Muscle of leg (tissue), 11 donors: ENCODE data around the gene TUBB4B. TPM values are rescaled to one million over a fixed set of nuclear protein-coding genes. Genes with fewer than 3 reads are reported as not detected.
A peak's percentile ranks its signal among the peaks of the same experiment; 100 is the strongest.

Source experiments
- DNase-seq: peaks from one replicate; pipeline ENCODE4 v3.0.0; 2013
- H3K27ac ChIP-seq: one replicate; pipeline ENCODE4 v1.5.1; 2013; ENCODE audit warnings: mild to moderate bottlenecking, low read length, control low read depth
- H3K27me3 ChIP-seq: one replicate; pipeline ENCODE4 v1.6.1; 2013; ENCODE audit warnings: low read length; ENCODE audit not compliant: control insufficient read depth, insufficient read depth
- H3K36me3 ChIP-seq: one replicate; pipeline ENCODE4 v1.6.1; 2013; ENCODE audit warnings: low read length; ENCODE audit not compliant: control insufficient read depth, insufficient read depth
- H3K4me1 ChIP-seq: one replicate; pipeline ENCODE4 v1.6.1; 2013; ENCODE audit warnings: low read length; ENCODE audit not compliant: control insufficient read depth, insufficient read depth
- H3K4me3 ChIP-seq: one replicate; pipeline ENCODE4 v1.5.1; 2013; ENCODE audit warnings: low read length, control low read depth
- H3K9me3 ChIP-seq: replicated peaks from 2 replicates; pipeline ENCODE4 v1.6.1; 2013; ENCODE audit warnings: low read depth, low read length; ENCODE audit not compliant: control insufficient read depth
- WGBS: methylation state at CpG from one replicate; pipeline ENCODE4 v1.1.5; 2013; ENCODE audit warnings: missing lambda C conversion rate; ENCODE audit not compliant: insufficient coverage; 5-methylcytosine and 5-hydroxymethylcytosine counted together
- polyA plus RNA-seq, 8 donors: library from polyadenylated mRNA; unstranded; fragments of 120-200 nt; gene quantifications; one replicate each; pipeline versions ENCODE4 v1.2.1 to v1.2.3, GENCODE V29; 2013; ENCODE audit warnings: inconsistent platforms in 1 of 8, low replicate concordance in 1 of 8; ENCODE audit not compliant: insufficient read length in 8 of 8, insufficient read depth in 1 of 8
- total RNA-seq: library from RNA; stranded (reverse); fragments of 120-200 nt; gene quantifications from one replicate; pipeline ENCODE4 v1.2.4, GENCODE V29; 2013

The TUBB4B gene
- total and polyA plus RNA-seq, 9 donors, result 97.1 to 222 (median 217) TPM

GRCh38 chr9:137198051-137198901 lies 42.8 kb upstream of the TUBB4B start:
- Histone ChIP-seq H3K27me3 (no peaks in the 10 kb centered on the region), H3K36me3 (no peaks in the 10 kb centered on the region), H3K4me1 (peaks cover 48% of the 10 kb centered on the region), H3K27ac (no peak overlapping the region), H3K4me3 (no peak overlapping the region), H3K9me3 (no peaks in the 10 kb centered on the region)
- 75% methylated on average over 15 of the region's 19 CpGs for WGBS
- no peak for DNase-seq

GRCh38 chr9:137198902-137199283 lies 42.2 kb upstream of the TUBB4B start:
- DNase-seq, result no peak
- no peak overlapping the region for H3K4me3 ChIP-seq
- 71% methylated on average over 10 of the region's 11 CpGs for WGBS
- H3K27me3 ChIP-seq, result no peaks in the 10 kb centered on the region
- no peak overlapping the region for H3K27ac ChIP-seq
- H3K9me3 ChIP-seq, result no peaks in the 10 kb centered on the region
- H3K4me1 ChIP-seq, result peaks cover 53% of the 10 kb centered on the region
- H3K36me3 ChIP-seq, result peaks cover under 1% of the 10 kb centered on the region

GRCh38 chr9:137199411-137200121 lies 41.5 kb upstream of the TUBB4B start:
- no peak overlapping the region for H3K27ac ChIP-seq
- H3K4me3 ChIP-seq, result peak overlapping the region; percentile 29
- no peaks in the 10 kb centered on the region for H3K27me3 ChIP-seq
- H3K4me1 ChIP-seq, result peaks cover 55% of the 10 kb centered on the region
- no peaks in the 10 kb centered on the region for H3K9me3 ChIP-seq
- DNase-seq, result no peak
- 6% methylated on average over 48 of the region's 51 CpGs for WGBS
- peaks cover 3% of the 10 kb centered on the region for H3K36me3 ChIP-seq

- H3K4me3 ChIP-seq, result peak within 1 kb of the TSS; percentile 74
- under 1% methylated on average over 116 of the region's 118 CpGs for WGBS
- no peaks in the 10 kb centered on the region for H3K9me3 ChIP-seq
- peaks cover 3% of the 10 kb centered on the region for H3K36me3 ChIP-seq
- peak within 1 kb of the TSS; percentile 49 for H3K27ac ChIP-seq
- DNase-seq, result peak; percentile 99
- H3K4me1 ChIP-seq, result peaks cover 54% of the 10 kb centered on the region
- no peaks in the 10 kb centered on the region for H3K27me3 ChIP-seq
Observed at GRCh38 chr9:137200311-137201204, 40.5 kb upstream of the TUBB4B start, which contains the start of gene TPRN. Gene TPRN (minus strand): TSS chr9:137200741. CDS start chr9:137200711, 30 bp downstream.

GRCh38 chr9:137201205-137201868 lies 39.8 kb upstream of the TUBB4B start:
- peak overlapping the region; percentile 49 for H3K27ac ChIP-seq
- no peaks in the 10 kb centered on the region for H3K9me3 ChIP-seq
- H3K4me3 ChIP-seq, result peak overlapping the region; percentile 74
- H3K36me3 ChIP-seq, result peaks cover 3% of the 10 kb centered on the region
- no peak for DNase-seq
- 18% methylated on average over 22 of the region's 23 CpGs for WGBS
- peaks cover 59% of the 10 kb centered on the region for H3K4me1 ChIP-seq
- H3K27me3 ChIP-seq, result no peaks in the 10 kb centered on the region

- WGBS, result 70% methylated on average over 7 of the region's 8 CpGs
- Histone ChIP-seq H3K4me3 (no peak overlapping the region), H3K4me1 (peaks cover 57% of the 10 kb centered on the region), H3K9me3 (no peaks in the 10 kb centered on the region), H3K36me3 (peaks cover 5% of the 10 kb centered on the region), H3K27me3 (no peaks in the 10 kb centered on the region), H3K27ac (no peak overlapping the region)
- no peak for DNase-seq
Observed at GRCh38 chr9:137202966-137203365, 38.1 kb upstream of the TUBB4B start.

GRCh38 chr9:137204731-137205125 lies 36.4 kb upstream of the TUBB4B start:
- H3K27ac ChIP-seq, result peak overlapping the region; percentile 29
- peaks cover 40% of the 10 kb centered on the region for H3K4me1 ChIP-seq
- WGBS, result 18% methylated on average over 21 of the region's 21 CpGs
- peak overlapping the region; percentile 94 for H3K4me3 ChIP-seq
- H3K27me3 ChIP-seq, result no peaks in the 10 kb centered on the region
- peaks cover 11% of the 10 kb centered on the region for H3K36me3 ChIP-seq
- no peak for DNase-seq
- no peaks in the 10 kb centered on the region for H3K9me3 ChIP-seq

- H3K4me3 ChIP-seq, result peak within 1 kb of the TSS; percentile 94
- DNase-seq, result peak; percentile 95
- WGBS, result under 1% methylated on average over 97 of the region's 98 CpGs
- H3K36me3 ChIP-seq, result peaks cover 14% of the 10 kb centered on the region
- no peaks in the 10 kb centered on the region for H3K27me3 ChIP-seq
- H3K9me3 ChIP-seq, result no peaks in the 10 kb centered on the region
- peak within 1 kb of the TSS; percentile 29 for H3K27ac ChIP-seq
- H3K4me1 ChIP-seq, result peaks cover 40% of the 10 kb centered on the region
Observed at GRCh38 chr9:137205126-137206069, 35.7 kb upstream of the TUBB4B start, which contains the start of the genes NDOR1 and TMEM203. Gene NDOR1 (plus strand): TSS chr9:137205700. CDS start chr9:137205778, 78 bp downstream. Gene TMEM203 (minus strand): TSS chr9:137205648. CDS start chr9:137205414, 234 bp downstream.
